Stimulated activated naive CD4-positive, alpha-beta T cell (primary cell): ENCODE data around the gene KIF9.
"Not testable (repeated sequence)": the region's sequence is repeated elsewhere in the genome, so short reads cannot be mapped to it uniquely, and the experiment has no call there.

Experiments
- DNase-seq, 6 experiments: peaks; one replicate each; lab custom pipeline; 2025; lab: John Stamatoyannopoulos, UW

The KIF9 gene

DNA sequence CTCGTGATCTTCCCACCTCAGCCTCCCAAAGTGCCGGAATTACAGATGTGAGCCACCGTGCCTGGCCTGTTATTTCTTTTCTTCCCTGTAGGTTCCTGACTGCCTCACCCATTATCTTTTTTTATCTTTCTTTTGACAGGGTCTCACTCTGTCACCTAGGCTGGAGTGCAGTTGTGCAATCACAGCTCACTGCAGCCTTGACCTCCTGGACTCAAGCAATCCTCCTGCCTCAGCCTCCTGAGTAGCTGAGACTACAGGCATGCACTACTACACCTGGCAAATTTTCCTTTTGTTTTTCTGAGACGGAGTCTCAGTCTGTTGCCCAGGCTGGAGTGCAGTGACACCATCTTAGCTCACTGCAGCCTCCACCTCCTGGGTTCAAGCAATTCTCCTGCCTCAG lies 100.9 kb downstream of the KIF9 start:
- DNase-seq, result not testable (repeated sequence)

GRCh38 chr3:47180011-47180410 lies 102.6 kb downstream of the KIF9 start:
- not testable (repeated sequence) for DNase-seq
